Activated CD4-positive, alpha-beta T cell treated with anti-CD3 and anti-CD28 coated beads, Interleukin-2, Interleukin-6, amounts not matched to agents 100 ng/mL and 50 ng/mL, durations not matched to agents 16 hours and 8 hours (primary cell): ENCODE measurements around the gene WNT16.
A peak's percentile ranks its signal among the peaks of the same experiment; 100 is the strongest.
"Not testable (repeated sequence)": the region's sequence is repeated elsewhere in the genome, so short reads cannot be mapped to it uniquely, and the experiment has no call there.

ENCODE experiments used
- DNase-seq: peaks from one replicate; pipeline ENCODE4 v3.0.0-alpha.2; 2020

WNT16 gene, protein sequence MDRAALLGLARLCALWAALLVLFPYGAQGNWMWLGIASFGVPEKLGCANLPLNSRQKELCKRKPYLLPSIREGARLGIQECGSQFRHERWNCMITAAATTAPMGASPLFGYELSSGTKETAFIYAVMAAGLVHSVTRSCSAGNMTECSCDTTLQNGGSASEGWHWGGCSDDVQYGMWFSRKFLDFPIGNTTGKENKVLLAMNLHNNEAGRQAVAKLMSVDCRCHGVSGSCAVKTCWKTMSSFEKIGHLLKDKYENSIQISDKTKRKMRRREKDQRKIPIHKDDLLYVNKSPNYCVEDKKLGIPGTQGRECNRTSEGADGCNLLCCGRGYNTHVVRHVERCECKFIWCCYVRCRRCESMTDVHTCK

DNA sequence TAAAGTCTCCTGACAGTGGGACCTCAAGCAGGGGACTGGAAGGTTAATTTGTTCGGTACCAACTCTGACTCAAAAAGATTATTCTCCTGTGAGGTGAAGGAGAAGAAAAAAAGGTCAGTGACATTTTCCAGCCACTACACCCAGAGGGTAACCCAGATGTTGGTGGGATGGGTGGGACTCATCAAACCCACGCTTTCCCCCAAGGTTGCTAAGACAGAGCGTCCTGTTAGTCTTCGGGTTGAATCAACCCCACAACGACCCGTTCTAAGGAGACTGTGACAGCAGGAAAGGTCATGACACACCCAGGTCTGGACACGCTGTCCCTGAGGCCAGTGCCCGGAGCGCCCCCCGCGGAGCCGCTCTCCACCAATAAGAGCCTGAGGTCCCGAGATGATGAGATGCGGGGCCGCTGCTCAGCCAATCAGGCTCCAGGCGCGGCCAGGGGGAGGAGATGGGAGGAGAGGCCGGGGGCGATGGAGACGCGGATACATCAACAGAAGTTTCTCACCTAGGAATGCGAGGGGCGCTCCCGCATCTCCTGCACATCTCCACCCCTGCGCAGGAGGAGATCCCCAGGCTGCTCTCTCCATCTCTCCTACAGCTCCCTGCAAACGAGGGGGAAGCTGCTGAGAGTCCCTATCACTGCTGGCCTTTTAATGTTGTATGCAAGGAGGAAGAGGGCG is at the start of gene WNT16:
Gene WNT16 (plus strand): TSS at position 493 of the 683 bp plus-strand sequence. CDS start 293 bp downstream, outside the sequence.
- no peak for DNase-seq

DNA sequence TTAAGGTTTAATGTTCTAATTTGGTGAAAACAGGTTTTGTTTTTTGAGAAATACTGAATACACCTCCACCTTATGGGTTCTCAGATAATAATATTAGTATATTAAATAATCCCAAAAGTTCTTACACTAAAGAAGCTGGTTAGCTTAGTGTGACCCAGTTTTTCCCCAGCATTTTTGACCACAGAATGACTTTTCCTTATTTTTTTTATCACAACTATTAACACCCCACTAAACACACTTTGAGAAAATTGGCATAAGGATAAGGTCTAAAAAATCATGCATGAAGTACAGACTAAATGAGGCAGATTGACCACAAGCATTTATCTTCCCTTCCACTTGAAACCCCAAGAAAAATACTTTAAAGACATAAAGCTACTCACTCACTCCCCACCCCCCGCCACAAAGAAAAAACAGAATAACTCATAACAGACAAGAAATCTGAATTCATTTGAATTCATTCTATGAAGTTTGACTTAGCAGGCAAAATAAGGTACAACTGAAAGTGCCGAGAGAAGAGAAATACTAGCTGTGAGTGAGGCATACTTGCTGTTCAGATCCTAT is 49.7 kb upstream of the WNT16 start:
- peak; percentile 14 for DNase-seq

DNA sequence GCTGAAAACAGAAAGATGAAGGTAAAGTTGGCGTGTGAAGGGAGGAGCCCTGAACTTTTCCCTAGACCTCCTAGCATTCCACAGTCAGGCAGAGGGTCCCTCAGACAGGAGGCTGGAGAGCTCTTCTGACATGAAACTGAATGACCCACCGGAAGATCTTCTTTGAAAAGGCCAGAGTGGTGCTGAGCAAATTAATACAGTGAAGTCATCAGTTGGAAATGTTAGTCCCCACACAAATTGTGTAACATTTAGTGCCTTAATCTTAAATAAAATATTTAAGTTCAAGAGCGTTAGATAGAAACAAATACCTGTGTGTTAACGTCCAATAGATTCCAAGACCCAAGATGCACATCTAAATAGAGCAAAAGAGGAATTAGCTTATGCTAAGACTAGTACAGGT is 49.0 kb upstream of the WNT16 start:
- no peak for DNase-seq

- no peak for DNase-seq
Observed at GRCh38 chr7:121280656-121281055, 48.1 kb upstream of the WNT16 start.

DNA sequence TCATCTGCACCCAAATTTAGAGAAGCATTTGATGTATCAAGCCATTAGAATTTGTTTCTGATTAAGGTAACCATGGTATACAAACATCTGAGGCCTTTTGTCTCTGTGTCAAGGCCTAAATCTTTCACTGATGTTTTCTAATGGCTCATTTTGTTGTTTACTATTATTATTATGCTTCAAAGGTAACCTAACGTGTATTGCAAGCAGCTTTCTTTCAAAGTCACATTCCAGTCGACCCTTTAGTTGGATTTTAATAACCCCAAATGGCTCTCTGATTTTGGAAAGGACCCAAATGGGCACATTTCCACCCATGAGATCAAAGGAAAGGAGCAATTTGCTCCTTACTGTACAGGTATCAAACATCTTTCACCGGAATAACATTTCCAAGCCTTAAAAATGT is 46.7 kb upstream of the WNT16 start:
- DNase-seq, result no peak

- DNase-seq, result no peak
Observed at GRCh38 chr7:121285066-121285667, 43.6 kb upstream of the WNT16 start.

GRCh38 chr7:121286186-121286585 is 42.6 kb upstream of the WNT16 start:
- DNase-seq, result no peak

DNA sequence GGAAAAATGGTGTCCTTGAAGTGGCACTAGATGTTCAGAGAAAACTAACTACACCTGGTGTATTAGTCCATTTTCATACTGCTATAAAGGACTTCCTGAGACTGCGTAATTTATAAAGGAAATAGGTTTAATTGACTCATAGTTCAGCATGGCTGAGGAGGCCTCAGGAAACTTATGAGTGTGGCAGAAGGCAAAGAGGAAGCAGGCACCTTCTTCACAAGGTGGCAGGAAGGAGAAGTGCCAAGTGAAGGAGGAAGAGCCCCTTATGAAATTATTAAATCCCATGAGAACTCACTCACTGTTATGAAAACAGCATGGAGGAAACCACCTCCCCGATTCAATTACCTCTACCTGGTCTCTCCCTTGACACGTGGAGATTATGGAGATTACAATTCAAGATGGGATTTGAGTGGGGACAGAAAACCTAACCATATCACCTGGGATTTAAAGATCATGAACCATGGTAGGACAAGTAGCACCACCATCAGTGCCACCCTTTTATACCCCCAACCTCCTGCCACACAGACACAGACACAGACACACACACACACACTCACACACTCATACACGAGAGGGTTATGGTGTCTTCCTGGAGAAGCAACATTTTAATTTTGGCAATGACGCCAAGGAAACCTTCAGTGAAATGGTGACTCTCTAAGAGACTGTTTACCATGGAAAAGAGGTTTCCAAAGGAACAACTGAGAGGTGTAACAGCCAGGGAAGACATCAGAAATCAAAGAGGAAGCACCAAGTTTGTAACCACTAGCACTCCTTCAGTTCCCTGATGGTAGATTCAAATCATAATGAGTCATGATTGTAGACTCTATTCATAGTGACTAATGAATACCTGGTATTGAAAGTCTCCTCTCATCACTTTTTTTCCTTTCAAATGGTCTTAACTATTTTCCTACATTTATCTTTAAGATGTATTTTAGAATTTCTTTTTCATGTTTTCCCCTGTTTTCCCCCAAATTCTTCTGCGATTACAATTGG is 41.8 kb upstream of the WNT16 start:
- no peak for DNase-seq

GRCh38 chr7:121288894-121289293 is 39.9 kb upstream of the WNT16 start:
- DNase-seq, result no peak

DNA sequence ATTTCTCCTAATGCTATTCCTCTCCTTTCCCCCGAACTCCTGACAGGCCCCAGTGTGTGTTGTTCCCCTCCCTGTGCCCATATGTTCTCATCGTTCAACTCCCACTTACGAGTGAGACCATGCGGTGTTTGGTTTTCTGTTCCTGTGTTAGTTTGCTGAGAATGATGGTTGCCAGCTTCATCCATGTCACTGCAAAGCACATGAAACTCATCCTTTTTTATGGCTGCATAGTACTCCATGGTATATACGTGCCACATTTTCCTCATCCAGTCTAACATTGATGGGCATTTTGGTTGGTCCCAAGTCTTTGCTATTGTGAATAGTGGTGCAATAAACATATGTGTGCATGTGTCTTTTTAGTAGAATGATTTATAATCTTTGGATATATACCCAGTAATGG is 38.9 kb upstream of the WNT16 start:
- DNase-seq, result not testable (repeated sequence)

GRCh38 chr7:121294448-121294992 is 34.3 kb upstream of the WNT16 start:
- no peak for DNase-seq

- no peak for DNase-seq
Observed at GRCh38 chr7:121297843-121298242, 31.0 kb upstream of the WNT16 start.

- no peak for DNase-seq
Observed at GRCh38 chr7:121298831-121299239, 30.0 kb upstream of the WNT16 start.

DNA sequence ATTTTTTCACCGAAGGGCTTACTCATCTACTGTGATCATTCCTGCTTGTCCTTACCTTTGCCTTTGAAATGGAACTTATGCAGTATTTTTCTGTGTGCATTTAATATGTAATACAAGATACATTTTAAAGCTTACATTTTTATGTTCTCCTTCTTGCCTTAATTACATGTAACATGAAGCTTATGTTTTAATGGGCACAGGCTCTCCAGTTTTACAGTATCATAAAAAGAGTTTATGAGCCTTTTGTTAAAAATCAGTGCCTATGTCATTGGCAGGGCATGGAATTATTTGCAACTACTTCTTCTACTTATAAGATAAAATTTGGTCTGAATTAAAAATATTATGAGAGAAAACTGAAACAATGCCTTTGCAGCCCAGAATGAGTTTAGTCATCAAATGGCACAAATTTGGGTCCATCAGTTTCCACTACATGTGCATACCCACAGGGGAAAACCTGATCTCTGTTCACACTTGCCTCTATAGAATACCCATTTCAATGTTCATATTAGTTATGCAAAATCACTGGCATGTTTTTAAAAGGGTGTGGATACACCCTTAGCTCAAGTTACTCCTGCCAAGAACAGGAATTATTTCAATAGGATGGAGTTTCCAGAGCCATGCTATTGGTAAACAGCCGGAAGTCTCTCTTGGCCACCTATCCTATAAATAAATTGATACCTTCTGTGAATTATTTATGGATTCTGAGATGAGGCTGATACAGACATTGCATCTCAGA is 27.9 kb upstream of the WNT16 start:
- DNase-seq, result no peak

GRCh38 chr7:121301446-121302213 is 27.2 kb upstream of the WNT16 start:
- no peak for DNase-seq

GRCh38 chr7:121302214-121302745 is 26.5 kb upstream of the WNT16 start:
- DNase-seq, result no peak

- DNase-seq, result no peak
Observed at GRCh38 chr7:121303422-121304101, 25.2 kb upstream of the WNT16 start.

DNA sequence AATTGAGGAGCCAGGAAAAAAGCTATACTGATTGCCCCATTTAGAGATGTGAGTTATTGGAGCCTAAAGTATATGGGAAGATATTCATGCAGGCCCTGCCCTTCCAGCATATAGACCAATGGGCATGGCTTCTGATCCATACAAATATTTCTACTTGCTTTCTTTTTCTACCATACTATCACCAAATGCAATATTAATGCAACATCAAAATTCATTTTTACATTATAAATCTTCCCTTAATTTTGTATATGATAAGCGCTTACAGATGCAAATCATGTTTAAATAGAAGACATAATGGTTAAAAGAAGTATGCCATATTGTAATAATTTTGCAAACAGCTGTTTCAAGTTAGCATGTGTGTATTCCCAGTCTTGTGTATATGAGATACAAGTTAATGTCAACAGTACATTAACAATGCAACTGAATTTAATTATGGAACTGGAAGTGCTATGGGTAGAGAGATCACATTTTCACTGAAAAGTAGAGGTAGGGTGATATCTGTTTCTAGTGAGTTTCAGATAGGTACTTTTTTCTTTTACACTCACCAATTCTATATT is 24.6 kb upstream of the WNT16 start:
- no peak for DNase-seq

GRCh38 chr7:121305109-121305508 is 23.7 kb upstream of the WNT16 start:
- no peak for DNase-seq
